IMR-90 (cell line): ENCODE results near the gene ZDHHC1. TPM values are rescaled to one million over a fixed set of nuclear protein-coding genes. Genes with fewer than 3 reads are reported as not detected.

ENCODE experiments used
- ATAC-seq: fragments of 200-7000 bp; cut with Tn5 transposase; 2 replicates; pipeline ENCODE4 v1.9.1; 2020; ENCODE audit warnings: low read depth, mild to moderate bottlenecking, moderate library complexity
- BruUV-seq: library from RNA; stranded (reverse); fragments of 400-500 nt; replicated peaks from 2 replicates; lab custom pipeline; 2021; lab: Mats Ljungman, UMichigan
- CTCF ChIA-PET: fragments of 300-600 bp; formaldehyde crosslinking; extraction: SDS; loops from one replicate; lab custom pipeline; 2021; ENCODE audit warnings: antibody characterized with exemption; lab: Yijun Ruan, JAX
- POLR2A ChIA-PET: fragments of 300-600 bp; sonication (Branson Sonifier 250); formaldehyde crosslinking; loops from one replicate; lab custom pipeline; 2022; ENCODE audit warnings: antibody characterized with exemption; ENCODE audit not compliant: unreplicated experiment; lab: Charles Lee
- DNase-seq: peaks from one replicate; pipeline ENCODE4 v3.0.0; 2013
- H2AFZ ChIP-seq: replicated peaks from 2 replicates; pipeline ENCODE3; 2013; ENCODE audit warnings: low read length, mild to moderate bottlenecking; ENCODE audit not compliant: poor library complexity
- H2AK5ac ChIP-seq: 2 replicates; pipeline ENCODE4 v1.6.1; 2013; ENCODE audit warnings: low read depth, low read length, inconsistent platforms
- H2AK9ac ChIP-seq: replicated peaks from 2 replicates; pipeline ENCODE3; 2013; ENCODE audit warnings: mild to moderate bottlenecking, low read depth, low read length, moderate library complexity; ENCODE audit not compliant: poor library complexity
- H2BK120ac ChIP-seq: 2 replicates; pipeline ENCODE4 v1.6.1; 2013; ENCODE audit warnings: low read depth, low read length, inconsistent platforms
- H2BK15ac ChIP-seq: 3 replicates; pipeline ENCODE4 v1.6.1; 2013; ENCODE audit warnings: low read depth, low read length, inconsistent platforms
- H2BK20ac ChIP-seq: 2 replicates; pipeline ENCODE4 v1.6.1; 2013; ENCODE audit warnings: low read depth, mild to moderate bottlenecking, inconsistent platforms, low read length, moderate library complexity
- H2BK5ac ChIP-seq: 2 replicates; pipeline ENCODE4 v1.6.1; 2013; ENCODE audit warnings: mild to moderate bottlenecking, low read depth, low read length, inconsistent platforms; ENCODE audit not compliant: poor library complexity, severe bottlenecking
- H3K14ac ChIP-seq: replicated peaks from 2 replicates; pipeline ENCODE4 v1.6.1; 2013; ENCODE audit warnings: low read depth, low read length, inconsistent platforms
- H3K18ac ChIP-seq: 2 replicates; pipeline ENCODE4 v1.6.1; 2013; ENCODE audit warnings: low read depth, low read length, control low read depth
- H3K23ac ChIP-seq: 2 replicates; pipeline ENCODE4 v1.6.1; 2013; ENCODE audit warnings: low read depth, low read length, inconsistent platforms
- H3K27ac ChIP-seq: 2 replicates; pipeline ENCODE4 v1.5.1; 2013; ENCODE audit warnings: mild to moderate bottlenecking, control low read depth, low read length; ENCODE audit not compliant: insufficient read depth
- H3K27me3 ChIP-seq: 2 replicates; pipeline ENCODE4 v1.6.1; 2013; ENCODE audit warnings: low read length; ENCODE audit not compliant: control insufficient read depth, insufficient read depth
- H3K36me3 ChIP-seq: 2 replicates; pipeline ENCODE4 v1.6.1; 2013; ENCODE audit warnings: low read length, mixed read lengths; ENCODE audit not compliant: control insufficient read depth, insufficient read depth
- H3K4ac ChIP-seq: 2 replicates; pipeline ENCODE4 v1.6.1; 2013; ENCODE audit warnings: low read depth, low read length, inconsistent platforms
- H3K4me1 ChIP-seq: 2 replicates; pipeline ENCODE4 v1.6.1; 2013; ENCODE audit warnings: low read length, mixed read lengths; ENCODE audit not compliant: control insufficient read depth, insufficient read depth
- H3K4me2 ChIP-seq: 2 replicates; pipeline ENCODE4 v1.6.1; 2013; ENCODE audit warnings: low read depth, mild to moderate bottlenecking, control low read depth, low read length, moderate library complexity
- H3K4me3 ChIP-seq: 2 replicates; pipeline ENCODE4 v1.5.1; 2013; ENCODE audit warnings: low read depth, mild to moderate bottlenecking, control low read depth, low read length, moderate library complexity; ENCODE audit not compliant: insufficient read depth
- H3K56ac ChIP-seq: 2 replicates; pipeline ENCODE4 v1.6.1; 2013; ENCODE audit warnings: low read length, inconsistent platforms; ENCODE audit not compliant: insufficient read depth; ENCODE audit errors: extremely low read depth
- H3K79me1 ChIP-seq, 2 experiments: 2 replicates each; pipeline ENCODE4 v1.6.1; 2013; ENCODE audit warnings: low read length in 2 of 2, inconsistent platforms in 1 of 2, low read depth in 1 of 2
- H3K9ac ChIP-seq: 2 replicates; pipeline ENCODE4 v1.6.1; 2013; ENCODE audit warnings: low read depth, low read length, control low read depth
- H3K9me1 ChIP-seq: 2 replicates; pipeline ENCODE4 v1.6.1; 2013; ENCODE audit warnings: low read length, inconsistent platforms; ENCODE audit not compliant: insufficient read depth
- H3K9me3 ChIP-seq: 2 replicates; pipeline ENCODE4 v1.6.1; 2013; ENCODE audit warnings: low read length; ENCODE audit not compliant: control insufficient read depth, insufficient read depth
- H4K20me1 ChIP-seq: 2 replicates; pipeline ENCODE4 v1.6.1; 2013; ENCODE audit warnings: low read length, inconsistent platforms; ENCODE audit not compliant: insufficient read depth
- H4K5ac ChIP-seq: 2 replicates; pipeline ENCODE4 v1.6.1; 2013; ENCODE audit warnings: mild to moderate bottlenecking, low read depth, low read length, control low read depth
- H4K8ac ChIP-seq, 2 experiments: 2 replicates each; pipeline ENCODE4 v1.6.1; 2013; ENCODE audit warnings: low read depth in 2 of 2, low read length in 2 of 2, control low read depth in 1 of 2, inconsistent platforms in 1 of 2
- H4K91ac ChIP-seq: 2 replicates; pipeline ENCODE4 v1.6.1; 2013; ENCODE audit warnings: low read depth, low read length, inconsistent platforms; ENCODE audit not compliant: insufficient read depth
- CEBPB ChIP-seq: IDR thresholded peaks from 2 replicates; pipeline ENCODE4 v1.6.1; 2012; ENCODE audit warnings: low read depth, low read length, improper control_type of control experiment
- CHD1 ChIP-seq: IDR thresholded peaks from 2 replicates; pipeline ENCODE4 v1.6.1; 2012; ENCODE audit warnings: low read depth, low read length, improper control_type of control experiment
- ELK1 ChIP-seq: fragments of 150-350 bp; IDR thresholded peaks from 2 replicates; pipeline ENCODE4 v1.6.1; 2016; ENCODE audit warnings: low read depth, mild to moderate bottlenecking, low read length, moderate library complexity, borderline replicate concordance
- MAZ ChIP-seq: IDR thresholded peaks from 2 replicates; pipeline ENCODE4 v1.6.1; 2012; ENCODE audit warnings: low read depth, mild to moderate bottlenecking, low read length, improper control_type of control experiment, moderate library complexity, borderline replicate concordance
- MXI1 ChIP-seq: IDR thresholded peaks from 2 replicates; pipeline ENCODE4 v1.6.1; 2012; ENCODE audit warnings: low read depth, mild to moderate bottlenecking, low read length, moderate library complexity, borderline replicate concordance
- NFE2L2 ChIP-seq: fragments of 150-350 bp; IDR thresholded peaks from 2 replicates; pipeline ENCODE4 v1.6.1; 2016; ENCODE audit warnings: low read depth, mild to moderate bottlenecking, low read length
- POLR2A ChIP-seq: IDR thresholded peaks from 2 replicates; pipeline ENCODE4 v1.6.1; 2012; ENCODE audit warnings: mild to moderate bottlenecking, low read depth, low read length
- RCOR1 ChIP-seq: IDR thresholded peaks from 2 replicates; pipeline ENCODE4 v1.6.1; 2012; ENCODE audit warnings: mild to moderate bottlenecking, low read length, improper control_type of control experiment; ENCODE audit not compliant: insufficient replicate concordance
- RFX5 ChIP-seq: IDR thresholded peaks from 2 replicates; pipeline ENCODE4 v1.8.0; 2012; ENCODE audit warnings: low read depth, mild to moderate bottlenecking, low read length, moderate library complexity
- SMC3 ChIP-seq: fragments of 150-350 bp; IDR thresholded peaks from 2 replicates; pipeline ENCODE4 v1.6.1; 2016; ENCODE audit warnings: low read depth, mild to moderate bottlenecking, antibody characterized with exemption, low read length, moderate library complexity
- USF2 ChIP-seq: fragments of 150-350 bp; IDR thresholded peaks from 2 replicates; pipeline ENCODE4 v1.6.1; 2017; ENCODE audit warnings: mild to moderate bottlenecking, antibody characterized with exemption, low read length, low read depth
- WGBS, 2 experiments: methylation state at CpG; one replicate each; pipeline versions ENCODE4 v1.1.5 to v1.1.7; 2013; ENCODE audit warnings: missing lambda C conversion rate in 2 of 2; ENCODE audit not compliant: insufficient read length in 1 of 2; ENCODE audit errors: extremely low coverage in 2 of 2; 5-methylcytosine and 5-hydroxymethylcytosine counted together
- dilution Hi-C: fragments of 300-500 bp; cut with HindIII; formaldehyde crosslinking; loops from one replicate; pipeline ENCODE4 v1.14.3; 2018; ENCODE audit warnings: low sequenced_read_pairs; ENCODE audit not compliant: unreplicated experiment
- in situ Hi-C: fragments of 300-500 bp; cut with MboI; formaldehyde crosslinking; loops from 3 replicates; pipeline ENCODE4 v1.14.3; 2019; ENCODE audit warnings: low sequenced_read_pairs, inconsistent platforms, mixed read lengths
- intact Hi-C: fragments of 100-400 bp; cut with micrococcal nuclease; formaldehyde crosslinking; loops from 2 replicates; pipeline ENCODE4 v1.10.0; 2022
- polyA plus RNA-seq, 3 experiments: library from polyadenylated mRNA; depleted of rRNA; stranded (reverse); fragments of >200 nt; gene quantifications; 2 replicates each; pipeline ENCODE4 v1.2.3, GENCODE V29; 2012; ENCODE audit warnings: low replicate concordance in 1 of 3
- total RNA-seq: library from RNA; depleted of rRNA; stranded (reverse); fragments of >200 nt; gene quantifications from 2 replicates; pipeline ENCODE4 v1.2.3, GENCODE V29; 2012
- TF ChIP-seq, protein P1 (sequence below): conservative IDR thresholded peaks from 2 replicates; pipeline ENCODE4 v1.5.1; 2012; ENCODE audit warnings: mild to moderate bottlenecking, low read depth, low read length, improper control_type of control experiment

The ZDHHC1 gene
- total and polyA plus RNA-seq, 2 of the 4 experiments (the other 2 are of a cell fraction) = 2.0 to 5.9 TPM

GRCh38 chr16:67406111-67406971 is 9.9 kb downstream of the ZDHHC1 start:
- H2AK5ac ChIP-seq = peak overlapping the region; percentile 84
- H3K4me1 ChIP-seq = peaks cover 17% of the 10 kb centered on the region
- 47% methylated on average over 6 of the region's 18 CpGs; no CpG with 5 or more reads in 1 of the 2 experiments for WGBS, 2 experiments
- peak overlapping the region in 1 of 2 experiments; percentile 60; a peak in 2 of 4 replicates for H4K8ac ChIP-seq
- no peak overlapping the region; the same call in 1 of the 2 replicates for H3K4me2 ChIP-seq
- H3K4ac ChIP-seq = peak overlapping the region; percentile 66
- peak overlapping the region; percentile 66; the same call in 1 of the 2 replicates for H3K23ac ChIP-seq
- H4K20me1 ChIP-seq = no peaks in the 10 kb centered on the region
- H3K9me3 ChIP-seq = no peaks in the 10 kb centered on the region
- H3K18ac ChIP-seq = peak overlapping the region; percentile 50
- peak overlapping the region; percentile 12; the same call in 1 of the 2 replicates for H3K9ac ChIP-seq
- no TSS peak for BruUV-seq
- H3K27me3 ChIP-seq = no peaks in the 10 kb centered on the region
- no peak overlapping the region for H3K56ac ChIP-seq
- peak overlapping the region; percentile 88 for H2AFZ ChIP-seq
- CTCF ChIA-PET = interaction anchor here (0.9 to 1.8 kb wide), 2 partner anchors 21 to 60 kb away, joined by 3 to 5 read pairs; no protein-coding TSS in a partner anchor
- POLR2A ChIA-PET = no interaction called here
- intact Hi-C loops = no loop called here
- H4K91ac ChIP-seq = peak overlapping the region; percentile 69
- peak overlapping the region; percentile 42 for H3K27ac ChIP-seq
- H2BK5ac ChIP-seq = peak overlapping the region; percentile 59
- peaks cover 0 to 10% of the 10 kb centered on the region in 2 experiments; a peak in 2 of 4 replicates for H3K79me1 ChIP-seq
- H2AK9ac ChIP-seq = peak overlapping the region; percentile 82
- H2BK15ac ChIP-seq = peak overlapping the region; percentile 13; the same call in 1 of the 3 replicates
- peak overlapping the region; percentile 38; the same call in 1 of the 2 replicates for H2BK20ac ChIP-seq
- DNase-seq (peak; percentile 91), ATAC-seq (peak; percentile 92)
- dilution Hi-C loops = no loop called here
- H4K5ac ChIP-seq = peak overlapping the region; percentile 15
- no peak overlapping the region for H3K4me3 ChIP-seq
- H2BK120ac ChIP-seq = peak overlapping the region; percentile 76
- no peaks in the 10 kb centered on the region for H3K36me3 ChIP-seq
- in situ Hi-C loops = no loop called here
- peaks cover 12% of the 10 kb centered on the region for H3K9me1 ChIP-seq
- peak overlapping the region; percentile 62; the same call in 1 of the 2 replicates for H3K14ac ChIP-seq
- 0 out of 2 replicates have a peak, but pooled peaks have one; percentile 12 for TF ChIP-seq USF2
- no peak for TF ChIP-seq SMC3
- no peak for TF ChIP-seq MAZ
- TF ChIP-seq ELK1 = no peak
- 0 out of 2 replicates have a peak, but pooled peaks have one; percentile 12 for TF ChIP-seq CEBPB
- TF ChIP-seq POLR2A = no peak
- TF ChIP-seq MXI1 = 0 out of 2 replicates have a peak, but pooled peaks have one; percentile 44
- no peak for TF ChIP-seq RCOR1
- TF ChIP-seq, protein P1, sequence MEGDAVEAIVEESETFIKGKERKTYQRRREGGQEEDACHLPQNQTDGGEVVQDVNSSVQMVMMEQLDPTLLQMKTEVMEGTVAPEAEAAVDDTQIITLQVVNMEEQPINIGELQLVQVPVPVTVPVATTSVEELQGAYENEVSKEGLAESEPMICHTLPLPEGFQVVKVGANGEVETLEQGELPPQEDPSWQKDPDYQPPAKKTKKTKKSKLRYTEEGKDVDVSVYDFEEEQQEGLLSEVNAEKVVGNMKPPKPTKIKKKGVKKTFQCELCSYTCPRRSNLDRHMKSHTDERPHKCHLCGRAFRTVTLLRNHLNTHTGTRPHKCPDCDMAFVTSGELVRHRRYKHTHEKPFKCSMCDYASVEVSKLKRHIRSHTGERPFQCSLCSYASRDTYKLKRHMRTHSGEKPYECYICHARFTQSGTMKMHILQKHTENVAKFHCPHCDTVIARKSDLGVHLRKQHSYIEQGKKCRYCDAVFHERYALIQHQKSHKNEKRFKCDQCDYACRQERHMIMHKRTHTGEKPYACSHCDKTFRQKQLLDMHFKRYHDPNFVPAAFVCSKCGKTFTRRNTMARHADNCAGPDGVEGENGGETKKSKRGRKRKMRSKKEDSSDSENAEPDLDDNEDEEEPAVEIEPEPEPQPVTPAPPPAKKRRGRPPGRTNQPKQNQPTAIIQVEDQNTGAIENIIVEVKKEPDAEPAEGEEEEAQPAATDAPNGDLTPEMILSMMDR = no peak
- TF ChIP-seq CHD1 = no peak
- no peak for TF ChIP-seq NFE2L2
- no peak for TF ChIP-seq RFX5
